HG03457 (cell line): ENCODE measurements around the gene UBL3.

Experiments used
- ATAC-seq: cut with Tn5 transposase; IDR thresholded peaks from one replicate; pipeline ENCODE4 v1.9.1; 2021; ENCODE audit warnings: moderate number of reproducible peaks; ENCODE audit not compliant: unreplicated experiment

Gene UBL3

DNA sequence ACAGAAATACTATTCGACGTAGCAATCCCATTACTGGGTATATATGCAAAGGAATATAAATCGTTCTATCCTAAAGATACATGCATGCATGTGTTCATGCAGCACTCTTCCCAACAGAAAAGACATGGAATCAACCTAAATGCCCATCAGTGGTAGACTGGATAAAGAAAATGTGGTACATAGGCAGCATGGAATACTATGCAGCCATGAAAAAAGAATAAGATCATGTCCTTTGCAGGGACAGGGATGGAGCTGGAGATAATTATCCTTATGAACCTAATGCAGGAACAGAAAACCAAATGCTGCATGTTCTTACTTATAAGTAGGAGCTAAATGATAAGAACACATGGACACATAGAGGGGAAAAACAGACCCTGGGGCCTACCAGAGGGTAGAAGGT, 89.3 kb downstream of the UBL3 start:
- ATAC-seq: no peak

DNA sequence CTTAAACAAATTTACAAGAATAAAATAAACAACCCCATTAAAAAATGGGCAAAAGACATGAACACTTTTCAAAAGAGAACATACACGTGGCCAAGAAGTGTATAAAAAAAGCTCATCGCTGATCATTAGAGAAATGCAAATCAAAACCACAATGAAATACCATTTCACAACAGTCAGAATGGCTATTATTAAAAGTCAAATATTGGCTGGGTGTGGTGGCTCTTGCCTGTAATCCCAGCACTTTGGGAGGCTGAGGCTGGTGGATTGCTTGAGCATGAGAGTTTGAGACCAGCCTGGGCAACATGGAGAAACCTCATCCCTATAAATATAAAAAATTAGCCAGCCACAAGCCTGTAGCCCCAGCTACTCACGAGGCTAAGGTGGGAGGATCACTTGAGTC, 89.9 kb downstream of the UBL3 start:
- ATAC-seq: no peak

DNA sequence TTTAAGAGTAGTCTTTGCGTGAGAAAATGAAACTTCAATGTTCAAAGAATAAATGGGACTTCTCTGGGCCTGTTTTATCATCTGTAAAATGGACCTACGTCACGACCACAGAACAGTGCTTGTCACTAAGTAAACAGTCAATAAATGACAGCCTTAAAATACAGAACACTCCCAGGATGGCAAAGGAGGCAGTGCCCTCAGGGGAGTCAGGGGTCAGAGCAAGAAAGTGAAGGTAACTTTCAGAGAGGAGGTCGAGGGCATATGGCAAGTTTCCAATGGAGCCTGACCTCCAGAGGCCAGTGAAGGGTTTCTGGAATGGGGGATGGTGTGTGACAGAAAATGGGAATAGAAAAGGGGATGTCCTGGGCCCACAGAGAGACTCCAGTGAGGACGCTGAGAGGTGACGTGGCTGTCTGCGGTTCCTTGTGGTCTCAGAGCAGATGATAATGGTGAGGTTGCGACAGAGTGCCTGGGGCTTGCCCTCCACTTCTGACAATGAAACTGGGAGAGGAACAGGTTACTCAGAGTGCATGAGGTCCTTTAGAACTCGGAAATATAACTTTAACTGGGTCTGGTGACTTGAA, 91.8 kb downstream of the UBL3 start:
- peak; percentile 83 for ATAC-seq

DNA sequence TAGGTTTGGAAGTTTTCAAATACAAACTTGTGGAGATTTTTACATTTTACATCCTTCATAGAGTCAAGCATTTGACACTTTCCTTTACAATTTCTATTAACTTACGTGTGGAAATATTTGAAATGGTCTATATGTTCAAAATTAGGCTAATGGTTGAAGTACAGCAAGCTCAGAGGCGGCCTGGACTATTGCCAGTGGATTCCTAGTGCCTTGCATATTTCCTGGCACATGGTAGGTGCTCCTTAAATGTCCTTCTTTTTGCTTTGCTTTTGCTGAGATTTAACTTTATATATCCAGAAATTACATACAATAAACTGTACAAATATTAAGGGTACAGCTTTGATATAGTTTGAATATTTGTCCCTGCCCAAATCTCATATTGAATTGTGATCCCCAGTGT, 93.9 kb downstream of the UBL3 start:
- no peak for ATAC-seq

DNA sequence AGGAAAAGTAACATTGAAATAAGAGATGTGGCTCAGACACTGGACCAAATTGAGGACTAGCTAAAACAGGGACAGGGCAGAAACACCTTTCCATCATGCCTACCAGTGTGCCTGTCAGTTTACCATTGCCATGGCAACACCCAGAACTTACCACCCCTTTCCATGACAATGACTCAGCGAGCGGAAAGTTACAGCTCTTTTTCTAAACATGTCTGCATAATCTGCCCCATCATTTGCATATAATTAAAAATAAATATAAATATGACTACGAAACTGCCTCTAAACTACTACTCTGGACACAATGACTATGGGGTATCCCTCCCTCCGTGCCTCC, 96.0 kb downstream of the UBL3 start:
- ATAC-seq: no peak

DNA sequence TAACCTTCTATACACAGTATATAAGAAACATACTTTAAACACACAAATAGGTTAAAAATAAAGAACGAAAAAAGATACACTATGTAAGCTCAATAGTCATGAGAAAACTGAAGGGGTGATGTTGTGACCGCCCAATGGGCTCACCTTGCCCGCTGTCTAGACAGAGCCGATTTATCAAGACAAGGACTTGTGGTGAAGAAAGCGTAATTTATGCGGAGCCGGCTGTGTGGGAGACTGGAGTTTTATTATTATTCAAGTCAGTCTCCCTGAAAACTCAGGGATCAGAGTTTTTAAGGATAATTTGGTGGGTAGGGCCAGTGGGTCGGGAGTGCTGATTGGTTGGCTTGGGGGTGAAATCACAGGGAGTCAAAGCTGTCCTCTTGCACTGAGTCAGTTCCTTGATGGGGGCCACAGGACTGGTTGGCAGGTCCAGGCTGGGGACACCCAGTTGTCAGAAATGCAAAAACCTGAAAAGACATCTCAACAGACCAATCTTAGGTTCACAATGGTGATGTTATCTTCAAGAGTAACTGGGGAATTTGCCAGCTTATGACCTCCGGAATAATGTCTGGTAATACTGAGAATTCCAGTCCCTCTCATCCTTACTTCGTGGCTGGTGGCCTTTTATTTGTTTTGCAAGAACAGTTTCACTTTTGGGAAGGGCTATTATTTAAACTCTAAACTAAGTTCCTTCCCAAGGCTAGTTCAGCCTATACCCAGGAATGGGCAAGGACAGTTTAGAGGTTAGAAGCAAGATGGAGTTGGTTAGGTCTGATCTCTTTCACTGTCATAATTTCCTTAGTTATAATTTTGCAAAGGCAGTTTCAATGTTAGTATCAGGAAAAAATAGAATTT, 96.6 kb downstream of the UBL3 start:
- ATAC-seq: no peak

DNA sequence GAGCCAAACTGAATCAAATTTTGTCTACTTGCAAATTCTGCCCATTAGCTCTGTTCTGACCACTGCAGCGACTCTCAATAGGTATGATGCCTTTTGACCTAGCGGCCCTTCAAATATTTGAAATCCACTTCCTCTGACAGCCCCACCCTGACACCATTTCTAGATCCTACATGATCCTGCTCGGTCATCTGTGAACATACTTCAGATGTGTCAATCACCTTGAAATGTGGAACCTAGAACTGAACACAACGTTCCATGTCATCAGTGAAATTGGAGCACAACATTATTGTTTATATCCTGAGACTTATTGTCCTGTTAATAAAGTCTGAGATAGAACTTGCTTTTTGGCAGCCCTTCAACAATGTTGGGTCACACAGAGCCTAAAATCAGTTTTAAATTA, 98.2 kb downstream of the UBL3 start:
- no peak for ATAC-seq

DNA sequence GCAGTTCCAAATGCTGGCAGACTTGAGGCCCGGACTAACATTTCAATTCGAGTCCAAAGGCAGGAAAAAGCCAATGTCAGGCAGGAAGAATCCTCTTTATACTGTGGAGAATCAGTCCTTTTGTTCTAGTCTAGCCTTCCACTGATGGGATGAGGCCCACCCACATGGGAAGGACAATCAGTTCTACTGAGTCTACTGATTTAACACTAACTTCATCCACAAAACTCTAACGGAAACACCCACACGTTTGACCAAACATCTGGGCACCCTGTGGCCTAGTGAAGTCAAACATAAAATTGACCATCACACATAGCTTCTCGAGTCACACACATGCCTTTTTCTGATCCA, 100.3 kb downstream of the UBL3 start:
- no peak for ATAC-seq

DNA sequence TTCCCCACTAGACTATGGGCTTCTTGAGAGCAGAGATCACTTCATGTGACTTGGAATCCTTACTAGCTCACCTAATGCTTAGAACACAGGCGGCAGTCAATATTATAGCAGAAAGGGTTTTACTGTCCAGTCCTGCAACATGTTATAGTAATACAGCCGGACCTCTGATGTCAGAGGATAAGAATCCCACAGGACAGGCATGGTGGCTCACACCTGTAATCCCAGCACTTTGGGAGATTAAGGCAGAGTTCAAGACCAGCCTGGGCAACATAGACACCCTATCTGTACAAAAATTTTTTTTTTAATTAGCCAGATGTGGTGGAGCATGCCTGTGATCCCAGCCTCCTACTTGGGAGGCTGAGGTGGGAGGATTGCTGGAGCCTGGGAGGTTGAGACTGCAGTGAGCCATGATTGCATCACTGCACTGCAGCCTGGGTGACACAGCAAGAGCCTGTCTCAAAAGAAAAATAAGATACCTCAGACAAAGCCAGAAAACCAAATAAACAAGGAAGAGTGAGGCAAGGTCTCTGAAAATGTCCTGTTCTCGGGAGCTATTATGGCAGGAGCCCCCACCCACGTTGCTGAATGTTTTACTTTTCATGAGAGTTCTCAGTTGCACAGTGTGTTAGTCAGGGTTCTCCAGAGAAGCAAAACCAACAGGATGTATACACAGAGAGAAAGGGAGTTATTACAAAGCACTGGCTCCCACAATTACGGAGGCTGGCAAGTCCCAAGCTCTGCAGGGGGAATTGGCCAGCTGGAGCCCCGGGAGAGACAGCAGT, 100.8 kb downstream of the UBL3 start:
- ATAC-seq: no peak

DNA sequence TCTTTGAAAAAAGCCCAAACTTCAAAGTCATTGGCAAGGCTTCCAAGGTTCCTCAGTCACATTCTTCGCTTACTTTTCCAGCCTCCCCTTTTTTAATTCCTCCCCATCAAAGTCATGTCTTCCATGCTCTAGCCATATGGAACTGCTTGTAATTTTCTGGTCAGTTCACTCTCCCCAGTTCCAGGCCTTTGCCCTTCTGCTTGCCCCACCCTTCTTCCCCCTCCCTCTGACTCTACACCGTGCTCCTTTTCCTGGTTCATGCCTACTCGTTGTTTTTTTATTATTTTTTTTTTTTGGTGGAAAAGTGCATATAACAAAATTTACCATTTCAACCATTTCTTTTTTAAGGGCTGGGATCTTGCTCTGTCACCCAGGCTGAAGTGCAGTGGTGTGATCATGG, 102.3 kb downstream of the UBL3 start:
- no peak for ATAC-seq

DNA sequence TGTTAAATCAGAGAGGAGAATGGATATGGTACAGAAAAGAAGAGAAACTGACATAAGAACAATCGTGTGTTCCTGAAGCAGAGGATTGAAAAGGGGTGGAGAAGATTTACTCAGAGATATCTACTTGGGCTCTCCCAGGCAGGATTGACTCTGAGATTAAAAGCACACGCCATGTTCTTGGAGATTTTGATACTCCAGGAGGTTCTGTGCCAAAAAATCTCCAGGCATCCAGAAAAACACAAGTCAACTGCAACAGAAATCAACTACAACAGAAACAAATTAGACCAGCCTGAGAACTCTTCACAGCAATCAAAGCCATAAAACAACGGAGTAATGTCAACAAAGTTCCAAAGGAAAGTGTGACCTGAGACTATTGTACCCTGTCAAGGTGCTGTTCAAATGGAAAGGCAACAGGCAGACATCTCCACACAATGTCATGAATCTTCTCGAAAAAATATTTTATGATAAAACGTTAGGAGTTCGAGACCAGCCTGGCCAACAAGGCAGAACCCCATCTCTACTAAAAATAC, 104.2 kb downstream of the UBL3 start:
- no peak for ATAC-seq

DNA sequence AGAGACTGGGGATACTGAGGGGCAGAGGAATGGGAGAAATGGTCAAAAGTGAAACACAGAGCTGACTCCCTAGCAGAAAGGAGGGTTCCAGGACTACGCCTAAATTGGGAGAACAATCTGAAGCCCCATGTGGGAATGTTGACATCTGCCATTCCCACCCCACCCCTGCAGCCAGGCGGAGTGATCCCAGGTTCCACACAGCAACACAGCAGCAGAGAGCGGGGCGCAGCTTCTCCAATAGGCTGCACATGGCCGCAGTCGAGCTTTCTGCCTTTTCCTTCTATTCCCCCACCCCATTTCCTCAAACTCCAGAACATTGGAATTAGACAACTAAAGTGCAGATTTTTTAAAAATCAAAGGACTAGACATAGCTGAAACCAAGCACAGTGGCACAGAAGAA, 104.7 kb downstream of the UBL3 start:
- no peak for ATAC-seq

DNA sequence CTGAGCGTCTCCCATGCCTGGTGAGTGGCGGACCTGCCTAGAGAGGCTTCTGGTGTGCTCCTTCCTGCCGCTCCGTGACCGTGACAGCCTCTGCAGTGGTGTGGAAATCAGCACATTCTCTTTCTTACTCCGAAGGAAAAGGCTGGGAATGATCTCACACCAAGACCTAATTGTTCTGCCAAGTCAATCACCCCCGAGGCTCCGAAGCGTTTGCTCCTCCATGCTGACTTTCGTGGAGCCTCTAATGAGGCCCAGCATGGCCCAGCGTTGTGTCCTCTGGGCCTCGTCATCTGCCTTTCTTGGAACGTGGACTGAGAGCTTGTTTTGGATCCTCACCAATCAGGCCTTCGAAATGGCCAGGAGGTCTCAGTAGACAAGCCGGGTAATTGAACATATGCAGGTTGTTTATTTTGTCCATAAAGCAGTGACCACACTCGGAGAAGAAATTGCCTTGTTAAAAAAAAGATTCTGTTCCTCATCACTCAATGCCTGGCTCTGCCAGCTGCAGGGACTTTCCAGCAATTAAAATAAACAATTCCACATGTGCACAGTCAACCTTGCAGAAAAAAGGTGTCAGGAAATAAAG, 107.1 kb downstream of the UBL3 start:
- no peak for ATAC-seq

DNA sequence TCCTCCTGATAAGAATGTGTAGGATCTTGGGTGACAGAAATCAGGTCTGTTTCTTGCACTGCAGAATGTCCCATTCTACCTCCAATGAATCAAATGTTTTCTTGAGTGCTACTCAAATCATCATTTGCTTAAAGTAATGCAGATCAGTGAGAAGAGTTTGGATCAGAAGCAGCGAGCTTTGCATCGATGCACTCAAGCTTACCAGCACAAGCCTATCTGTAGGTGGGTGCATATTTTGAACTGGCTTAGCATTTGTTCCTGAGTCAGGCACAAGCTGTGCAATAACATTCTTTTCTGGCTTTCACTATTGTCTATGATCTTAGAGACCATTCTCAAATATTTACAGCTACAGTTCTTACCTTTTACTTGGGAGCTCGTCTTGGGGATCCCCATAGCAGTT, 109.5 kb downstream of the UBL3 start:
- no peak for ATAC-seq

DNA sequence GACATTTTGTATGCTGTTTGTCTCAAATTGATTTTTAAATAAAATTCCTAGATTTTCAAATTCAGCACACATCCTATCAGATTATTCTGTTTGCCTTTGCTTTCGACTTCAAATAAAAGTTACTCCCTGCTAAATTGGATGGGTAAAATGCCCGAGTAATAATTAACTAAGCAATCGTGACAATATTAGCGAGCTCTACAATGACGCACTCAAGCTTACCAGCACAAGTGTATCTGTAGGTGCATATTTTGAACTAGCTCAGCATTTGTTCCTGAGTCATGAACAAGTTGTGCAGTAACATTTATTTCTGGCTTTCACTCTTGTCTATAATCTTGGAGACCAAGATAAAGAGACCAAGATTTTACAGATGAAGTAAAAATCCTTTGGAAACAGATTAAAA, 113.4 kb downstream of the UBL3 start:
- no peak for ATAC-seq

DNA sequence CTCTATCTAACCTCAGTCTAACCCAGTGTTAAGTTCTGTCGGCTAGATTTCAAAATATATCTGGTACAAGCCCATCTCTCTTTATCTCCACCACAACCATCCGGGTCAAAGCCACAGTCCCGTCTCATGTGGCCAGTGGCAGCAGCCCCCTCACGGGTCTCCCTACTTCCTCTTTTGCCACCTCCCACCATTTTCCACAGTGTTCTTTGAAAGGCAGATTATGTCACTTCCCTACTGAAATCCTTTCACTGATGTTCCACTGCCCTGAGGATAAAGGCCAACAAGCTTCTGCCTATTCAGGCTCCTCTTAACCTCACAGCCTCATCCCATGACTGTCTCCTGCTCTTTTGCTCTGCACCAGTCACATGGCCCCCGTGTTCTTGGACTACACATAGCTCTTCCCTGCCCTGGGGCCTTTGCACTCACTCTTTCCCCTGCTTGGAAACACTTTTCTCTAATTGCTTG, 117.2 kb downstream of the UBL3 start:
- no peak for ATAC-seq

DNA sequence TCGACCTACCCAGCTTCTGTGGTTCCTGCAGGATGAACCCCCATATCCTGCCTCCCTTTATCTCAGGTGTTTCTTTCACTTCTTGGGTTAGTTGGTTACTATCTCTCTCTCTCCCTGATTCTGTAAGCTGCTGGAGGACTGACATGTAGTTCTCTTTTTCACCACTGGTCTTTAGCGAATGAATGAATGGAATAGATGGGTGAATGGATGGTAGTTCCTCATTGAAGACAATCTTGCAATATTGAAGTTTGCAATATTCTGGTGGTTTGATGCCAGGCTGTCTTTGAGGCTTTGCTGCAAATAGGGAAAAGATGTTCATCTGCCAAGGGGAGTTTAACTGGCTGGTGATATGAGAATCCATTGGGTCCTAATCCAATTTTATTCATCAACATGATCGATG, 120.2 kb downstream of the UBL3 start:
- ATAC-seq: no peak

DNA sequence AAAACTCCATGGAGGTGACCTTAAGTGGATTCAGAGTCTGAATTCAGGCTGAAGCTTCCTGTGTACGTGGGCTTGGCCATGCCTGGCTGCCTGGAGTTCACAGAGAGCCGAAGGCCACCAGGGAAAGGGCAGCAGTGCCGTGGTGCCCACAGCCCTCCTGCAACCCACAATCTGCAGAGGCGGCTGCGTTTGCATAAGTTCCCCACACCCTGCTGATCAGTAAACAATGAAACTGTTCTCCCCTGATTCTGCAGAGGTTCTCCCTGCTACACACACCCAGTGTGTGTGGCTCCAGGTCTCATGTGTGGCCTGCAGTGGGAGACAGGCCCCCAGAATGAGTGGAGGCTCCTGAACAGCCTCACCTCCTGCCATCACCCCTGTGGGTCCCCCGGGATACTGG, 128.0 kb downstream of the UBL3 start:
- no peak for ATAC-seq

DNA sequence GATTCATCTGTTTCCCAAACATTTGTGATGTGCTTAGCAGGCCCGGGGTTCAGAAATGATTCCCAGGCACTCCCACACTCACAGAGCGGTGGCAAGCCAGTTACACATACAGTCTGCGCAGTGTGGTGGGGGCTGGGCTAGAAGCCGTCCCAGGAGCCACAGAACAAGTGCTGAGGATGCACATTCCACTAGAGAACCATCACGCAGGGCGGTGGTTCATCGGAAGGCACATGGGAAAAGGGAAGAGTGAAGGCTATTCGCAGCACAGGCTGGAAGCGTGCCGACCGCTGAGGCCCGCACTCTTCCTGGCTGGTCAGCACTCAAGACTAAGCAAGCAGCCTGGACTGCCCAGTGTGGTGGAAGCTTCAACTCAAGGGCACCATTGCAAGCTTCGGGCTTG, 128.7 kb downstream of the UBL3 start:
- ATAC-seq: no peak

DNA sequence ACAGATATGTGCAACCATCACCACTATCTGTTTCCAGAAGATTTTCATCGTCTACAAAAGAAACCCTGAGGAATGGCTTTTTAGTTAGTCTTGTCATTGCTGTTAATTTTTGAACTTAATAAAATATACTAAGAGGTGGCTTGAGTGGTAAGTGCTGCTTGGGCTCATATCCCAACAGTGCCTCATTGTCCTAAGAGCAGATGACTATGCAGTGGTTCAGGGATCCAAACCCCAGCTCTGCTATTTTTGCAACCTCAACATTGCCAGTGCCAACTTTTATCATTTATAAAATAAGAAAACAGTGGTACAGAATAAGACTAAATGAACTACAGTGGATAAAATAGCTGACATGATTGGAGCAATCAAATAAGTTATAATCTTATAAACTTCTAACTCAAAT, 131.7 kb downstream of the UBL3 start:
- no peak for ATAC-seq

DNA sequence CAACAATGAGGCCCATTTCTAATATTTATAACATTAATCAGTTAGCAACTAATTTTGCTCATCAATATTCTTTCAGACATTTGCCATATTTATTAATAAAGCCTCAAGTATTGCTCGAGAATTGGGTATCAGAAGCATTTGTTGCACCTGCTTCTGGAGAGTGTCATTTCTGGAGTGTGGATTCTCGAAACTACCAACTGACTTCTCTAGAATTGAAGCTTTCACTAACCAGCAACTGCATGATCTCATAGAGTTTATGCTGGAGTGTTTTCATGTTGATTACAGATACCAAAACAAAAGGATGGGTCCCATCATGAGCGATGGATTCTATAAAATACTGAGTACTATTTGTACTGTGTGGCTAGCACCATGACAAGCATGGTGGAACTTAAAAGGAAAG, 133.9 kb downstream of the UBL3 start:
- no peak for ATAC-seq
